Right forelimb (tissue), 1 donor: Measurements from ENCODE around the gene ZBTB4.

ENCODE experiments used
- DNase-seq: peaks from one replicate; pipeline ENCODE4 v3.0.0-alpha.2; 2018

The ZBTB4 gene

DNA sequence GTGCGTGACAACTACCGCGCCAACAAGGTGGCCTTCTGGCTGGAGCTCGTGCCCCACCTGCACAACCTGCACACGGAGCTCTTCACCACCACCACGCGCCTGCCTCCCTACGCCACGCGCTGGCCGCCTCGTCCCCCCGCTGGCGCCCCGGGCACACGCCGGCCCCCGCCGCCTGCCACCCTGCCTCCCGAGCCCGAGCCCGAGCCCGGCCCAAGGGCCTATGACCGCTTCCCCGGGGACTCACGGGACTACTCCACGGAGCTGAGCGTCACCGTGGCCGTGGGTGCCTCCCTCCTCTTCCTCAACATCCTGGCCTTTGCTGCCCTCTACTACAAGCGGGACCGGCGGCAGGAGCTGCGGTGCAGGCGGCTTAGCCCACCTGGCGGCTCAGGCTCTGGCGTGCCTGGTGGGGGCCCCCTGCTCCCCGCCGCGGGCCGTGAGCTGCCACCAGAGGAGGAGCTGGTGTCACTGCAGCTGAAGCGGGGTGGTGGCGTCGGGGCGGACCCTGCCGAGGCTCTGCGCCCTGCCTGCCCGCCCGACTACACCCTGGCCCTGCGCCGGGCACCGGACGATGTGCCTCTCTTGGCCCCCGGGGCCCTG, 62.3 kb downstream of the ZBTB4 start:
- DNase-seq = no peak

DNA sequence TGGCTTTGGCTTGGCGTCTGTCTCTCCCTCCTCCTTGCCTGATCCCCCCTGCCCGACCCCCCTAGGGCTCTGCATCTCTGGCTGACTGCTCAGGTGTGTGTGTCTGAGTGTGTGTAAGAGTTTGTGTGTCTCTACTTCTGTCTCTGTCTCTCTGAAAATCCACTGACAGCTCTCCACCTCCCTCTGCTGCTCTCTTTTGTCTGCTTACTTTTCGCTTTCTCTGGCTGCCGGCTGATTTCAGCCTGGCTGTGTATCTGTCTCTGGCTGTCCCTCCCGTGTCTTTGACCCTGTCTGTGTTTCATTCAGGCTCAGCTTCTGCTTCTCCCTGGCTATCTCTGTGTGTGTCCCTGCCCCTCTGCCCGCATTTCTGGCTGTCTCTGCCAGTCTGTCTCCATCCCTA, 63.1 kb downstream of the ZBTB4 start:
- DNase-seq = no peak

DNA sequence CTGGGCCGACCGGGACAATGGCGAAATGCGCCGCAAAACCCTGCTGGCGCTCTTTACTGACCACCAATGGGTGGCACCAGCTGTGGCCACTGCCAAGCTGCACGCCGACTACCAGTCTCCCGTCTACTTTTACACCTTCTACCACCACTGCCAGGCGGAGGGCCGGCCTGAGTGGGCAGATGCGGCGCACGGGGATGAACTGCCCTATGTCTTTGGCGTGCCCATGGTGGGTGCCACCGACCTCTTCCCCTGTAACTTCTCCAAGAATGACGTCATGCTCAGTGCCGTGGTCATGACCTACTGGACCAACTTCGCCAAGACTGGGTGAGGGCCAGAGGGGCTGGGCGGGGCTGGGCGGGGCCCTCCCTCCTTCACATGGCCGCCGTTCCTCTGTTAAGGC, 63.6 kb downstream of the ZBTB4 start:
- no peak for DNase-seq

DNA sequence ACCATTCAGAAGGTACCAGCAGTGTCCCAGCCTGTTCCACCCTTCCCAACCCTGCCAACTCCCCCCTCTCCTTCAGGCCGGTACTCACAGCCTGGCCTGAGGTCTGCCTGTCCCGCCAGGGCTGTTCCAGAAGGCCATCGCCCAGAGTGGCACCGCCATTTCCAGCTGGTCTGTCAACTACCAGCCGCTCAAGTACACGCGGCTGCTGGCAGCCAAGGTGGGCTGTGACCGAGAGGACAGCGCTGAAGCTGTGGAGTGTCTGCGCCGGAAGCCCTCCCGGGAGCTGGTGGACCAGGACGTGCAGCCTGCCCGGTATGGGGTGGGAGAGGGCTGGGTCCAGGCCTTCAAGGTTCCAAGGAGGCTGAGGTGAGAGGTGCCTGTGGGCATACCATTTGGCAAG, 64.6 kb downstream of the ZBTB4 start:
- no peak for DNase-seq

DNA sequence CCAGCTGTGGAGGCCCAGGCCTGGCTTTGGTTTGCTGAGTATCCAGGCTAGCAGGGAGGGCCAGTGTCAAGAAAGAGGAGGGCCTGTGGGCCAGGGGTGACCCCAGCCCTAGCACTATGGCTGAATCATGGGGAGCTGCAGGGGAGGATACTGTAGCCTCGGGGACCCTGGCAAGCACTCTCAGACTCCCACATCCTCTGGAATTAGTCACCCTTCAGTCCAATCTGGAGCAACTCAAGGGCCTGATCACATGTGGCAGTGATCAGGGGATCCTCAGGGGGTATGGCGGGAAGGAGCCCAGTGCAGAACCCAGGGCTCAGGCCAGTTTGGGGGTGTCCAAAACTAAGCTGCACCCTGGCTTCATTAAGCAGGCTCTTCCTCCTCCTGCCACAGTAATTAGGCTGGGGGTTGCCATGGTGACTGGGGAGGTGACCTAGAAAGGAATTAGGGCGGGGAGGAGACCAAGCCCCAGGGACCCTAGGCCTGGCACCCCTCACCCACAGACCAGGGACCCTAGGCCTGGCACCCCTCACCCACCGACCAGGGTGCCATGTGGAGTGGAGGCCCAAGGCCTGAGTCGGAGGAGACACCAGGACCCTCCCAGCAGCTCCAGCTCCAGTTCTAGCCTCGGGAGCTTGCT, 66.0 kb downstream of the ZBTB4 start:
- no peak for DNase-seq

DNA sequence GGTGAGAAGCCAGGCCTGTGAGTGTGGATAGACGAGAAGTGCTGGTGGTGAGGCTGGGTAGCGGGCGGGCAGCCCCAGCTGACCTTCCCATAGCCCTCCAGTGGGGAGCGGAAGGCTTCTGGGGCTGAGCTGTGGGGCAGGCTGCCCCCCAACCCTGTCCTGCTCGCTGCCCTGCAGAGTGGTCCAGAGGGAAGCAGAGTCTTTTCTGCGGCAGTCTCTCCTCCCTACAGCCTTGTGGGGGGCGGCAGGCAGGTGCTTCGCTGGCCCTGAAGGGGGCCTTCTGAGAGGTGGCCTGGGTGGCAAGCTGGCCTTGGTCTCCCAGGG, 68.0 kb downstream of the ZBTB4 start:
- no peak for DNase-seq

DNA sequence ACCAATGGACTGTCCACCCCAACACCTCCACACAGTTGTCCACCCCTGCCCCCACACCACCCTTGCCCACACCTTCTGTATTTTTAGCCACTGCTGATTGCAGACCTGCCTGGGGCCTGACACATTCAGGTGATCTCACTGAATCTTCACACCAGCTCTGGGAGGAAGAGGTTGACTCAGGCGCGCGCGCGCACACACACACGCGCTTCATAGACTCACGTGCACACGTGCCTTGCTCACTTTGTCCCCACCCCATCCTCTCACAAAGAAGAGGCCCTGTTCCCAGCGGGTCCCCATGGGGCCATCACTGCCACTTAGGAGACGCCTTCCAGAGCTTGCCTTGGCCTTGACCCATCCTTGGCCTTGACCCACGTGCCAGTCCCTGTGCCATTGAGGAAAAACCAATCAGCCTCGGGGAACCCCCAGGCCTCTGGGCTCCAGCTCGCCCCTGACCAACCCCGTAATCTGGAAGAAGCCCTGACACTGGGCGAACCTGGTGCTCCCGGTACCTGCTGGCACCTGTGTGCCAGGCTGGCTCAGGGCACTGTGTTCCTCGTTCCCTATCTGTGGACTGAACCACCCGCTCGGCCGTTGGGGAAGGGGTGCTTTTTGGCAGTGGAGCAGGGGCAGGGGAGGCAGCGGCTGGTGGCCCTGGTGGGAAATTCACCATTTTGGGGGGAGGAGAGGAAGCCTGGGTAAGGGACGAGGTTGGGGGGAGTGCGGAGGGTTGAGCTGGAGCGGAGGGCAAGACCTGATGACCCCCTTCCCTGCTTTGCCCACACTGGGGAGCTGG, 68.6 kb downstream of the ZBTB4 start:
- no peak for DNase-seq

DNA sequence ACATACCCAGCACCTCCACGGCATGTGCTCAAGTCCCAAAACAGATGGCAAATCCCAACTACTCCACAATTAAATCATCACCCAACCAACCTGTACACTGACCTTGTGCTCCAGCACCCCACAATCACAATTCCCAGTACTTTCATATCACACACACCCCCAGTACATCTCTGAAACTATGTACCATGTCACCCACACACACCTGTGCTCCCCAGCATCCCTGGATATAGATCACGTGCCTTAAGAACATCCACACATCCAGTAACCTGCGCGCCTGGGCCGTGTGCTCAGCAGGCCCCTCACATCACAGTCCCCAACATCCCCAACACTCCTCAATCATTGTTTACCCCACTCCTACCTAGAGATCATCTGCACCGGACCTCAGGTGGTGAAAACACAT, 69.7 kb downstream of the ZBTB4 start:
- DNase-seq = no peak
